ENCODE results near the gene DHODH.

Gene DHODH

DNA sequence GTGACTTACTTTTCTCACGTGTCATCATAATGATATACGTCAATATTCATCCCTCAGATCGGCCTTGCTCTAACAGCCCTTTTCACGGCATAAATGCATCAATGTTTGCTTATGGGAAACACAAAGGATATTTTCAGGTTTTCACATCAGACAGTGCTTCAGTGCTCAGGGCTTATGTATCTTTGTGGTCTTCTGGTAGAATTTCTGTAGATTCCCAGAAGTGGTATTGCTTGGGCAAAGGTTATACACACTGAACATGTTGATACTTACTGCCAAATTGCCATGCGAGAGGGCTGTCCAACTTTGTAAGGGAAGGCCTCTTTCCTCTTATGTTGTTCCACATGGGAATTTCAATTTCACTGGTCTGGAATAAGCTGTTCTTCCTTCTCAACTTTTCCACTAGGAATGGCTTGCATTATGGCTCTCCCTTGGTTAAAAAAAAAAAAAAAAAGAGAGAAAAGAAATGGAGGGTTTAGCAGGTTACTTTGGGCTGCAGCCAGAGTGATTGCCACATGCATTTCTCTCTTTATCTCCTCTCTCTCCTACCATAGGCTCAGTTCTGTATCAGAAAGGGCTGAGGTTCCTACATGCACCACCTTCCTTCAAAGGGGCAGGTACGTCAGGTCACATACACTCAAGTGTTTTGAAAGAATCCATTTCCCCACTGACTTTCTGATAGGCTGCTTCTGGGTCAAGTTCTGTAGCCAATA lies 19.3 kb downstream of the DHODH start:
- no peak overlapping the region for H3K4me3 ChIP-seq (ENCODE audit: low read depth, low read length)
- H3K36me3 ChIP-seq = peaks cover 19% of the 10 kb centered on the region
- no peak overlapping the region for H3K27ac ChIP-seq
- TF ChIP-seq CTCF (IDR thresholded peaks at IDR 0.05; ENCODE audit: low read depth, low read length) = no peak
- no peaks in the 10 kb centered on the region for H3K27me3 ChIP-seq (ENCODE audit: insufficient read depth, low read depth, severe bottlenecking)
- H3K9me3 ChIP-seq (ENCODE audit: severe bottlenecking) = no peaks in the 10 kb centered on the region
- no peak for DNase-seq

DNA sequence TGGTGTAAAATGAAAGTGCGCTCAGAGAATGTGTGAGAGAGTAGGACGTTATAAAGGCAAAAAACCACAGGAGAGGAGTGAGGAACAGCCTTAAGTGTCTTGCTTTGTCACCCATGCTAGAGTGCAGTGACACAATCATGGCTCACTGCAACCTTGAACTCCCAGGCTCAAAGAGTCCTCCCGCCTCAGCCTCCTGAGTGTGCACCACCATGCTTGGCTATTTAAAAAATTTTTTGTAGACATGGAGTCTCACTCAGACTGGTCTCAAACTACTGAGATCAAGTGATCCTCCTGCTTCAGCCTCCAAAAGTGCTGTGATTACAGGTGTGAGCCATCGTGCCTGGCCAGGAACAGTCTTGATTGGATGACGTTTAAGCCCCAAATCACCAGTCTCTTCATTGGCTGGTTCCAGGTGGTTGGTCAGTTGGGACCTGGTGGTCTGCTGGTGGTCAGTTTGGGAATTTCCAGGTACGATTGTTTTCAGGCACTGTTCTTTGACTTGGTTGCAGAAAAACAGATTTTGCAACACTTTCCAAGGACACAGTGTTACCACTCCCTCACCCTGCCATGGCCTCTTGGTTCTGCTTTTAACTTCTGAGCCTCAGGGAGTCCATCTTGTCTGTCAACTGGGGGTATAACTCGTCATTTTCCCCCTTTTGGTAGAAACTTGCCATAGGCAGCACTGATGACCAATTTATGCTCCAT lies 21.2 kb downstream of the DHODH start:
- H3K27ac ChIP-seq = no peak overlapping the region
- H3K9me3 ChIP-seq (ENCODE audit: severe bottlenecking) = no peaks in the 10 kb centered on the region
- no peaks in the 10 kb centered on the region for H3K27me3 ChIP-seq (ENCODE audit: insufficient read depth, low read depth, severe bottlenecking)
- DNase-seq = no peak
- TF ChIP-seq CTCF (IDR thresholded peaks at IDR 0.05; ENCODE audit: low read depth, low read length) = no peak
- H3K4me3 ChIP-seq (ENCODE audit: low read depth, low read length) = no peak overlapping the region
- peaks cover 7% of the 10 kb centered on the region for H3K36me3 ChIP-seq

- DNase-seq = no peak
- H3K36me3 ChIP-seq = no peaks in the 10 kb centered on the region
These were observed 24.9 kb downstream of the DHODH start for GRCh38 chr16:72033437-72033836.

DNA sequence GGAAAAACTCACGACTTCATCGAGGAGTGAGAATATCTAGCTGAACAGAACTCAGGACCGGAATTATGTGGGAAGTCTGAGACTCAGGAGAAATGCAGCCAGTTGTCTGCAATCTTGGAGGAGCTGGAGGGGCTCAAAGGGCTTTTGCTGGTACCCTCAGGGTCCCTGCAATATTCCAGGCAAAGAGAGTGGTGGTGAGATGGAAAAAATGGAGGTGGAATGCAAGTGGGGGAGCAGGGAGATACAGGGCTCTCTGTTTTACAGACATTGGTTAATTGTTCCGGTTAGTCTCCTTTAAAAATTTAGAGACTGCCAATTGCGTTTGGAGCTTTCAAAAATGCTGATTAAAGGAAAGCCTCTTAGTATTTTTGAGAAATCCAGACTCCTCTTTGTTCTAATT lies 27.6 kb downstream of the DHODH start:
- no peaks in the 10 kb centered on the region for H3K36me3 ChIP-seq
- H3K27ac ChIP-seq = no peak overlapping the region

More at GRCh38 chr16:72033437-72033836, 24.9 kb downstream of the DHODH start:
- TF ChIP-seq CTCF (IDR thresholded peaks at IDR 0.05; ENCODE audit: low read depth, low read length) = no peak
- no peaks in the 10 kb centered on the region for H3K9me3 ChIP-seq (ENCODE audit: severe bottlenecking)
- no peak overlapping the region for H3K27ac ChIP-seq
- H3K27me3 ChIP-seq (ENCODE audit: insufficient read depth, low read depth, severe bottlenecking) = no peaks in the 10 kb centered on the region
- no peak overlapping the region for H3K4me3 ChIP-seq (ENCODE audit: low read depth, low read length)

GRCh38 chr16:72042157-72042660 lies 33.7 kb downstream of the DHODH start:
- no peak for DNase-seq
- Histone ChIP-seq H3K36me3 (no peaks in the 10 kb centered on the region), H3K9me3 (ENCODE audit: severe bottlenecking) (no peaks in the 10 kb centered on the region), H3K27ac (no peak overlapping the region), H3K4me3 (ENCODE audit: low read depth, low read length) (no peak overlapping the region), H3K27me3 (ENCODE audit: insufficient read depth, low read depth, severe bottlenecking) (no peaks in the 10 kb centered on the region)
- TF ChIP-seq CTCF (IDR thresholded peaks at IDR 0.05; ENCODE audit: low read depth, low read length) = no peak

More for the DNA sequence above, 27.6 kb downstream of the DHODH start:
- no peaks in the 10 kb centered on the region for H3K9me3 ChIP-seq (ENCODE audit: severe bottlenecking)
- no peak for TF ChIP-seq CTCF (IDR thresholded peaks at IDR 0.05; ENCODE audit: low read depth, low read length)
- DNase-seq = no peak
- H3K27me3 ChIP-seq (ENCODE audit: insufficient read depth, low read depth, severe bottlenecking) = no peaks in the 10 kb centered on the region
- H3K4me3 ChIP-seq (ENCODE audit: low read depth, low read length) = no peak overlapping the region

All from WERI-Rb-1 (cell line).